Mucosa of rectum (tissue), 2 donors: Measurements from ENCODE around the gene CFL1.

Source experiments
- H3K27ac ChIP-seq, 2 donors: one replicate each; pipeline ENCODE4 v1.7.0; 2013; ENCODE audit warnings: inconsistent platforms in 2 of 2, low read depth in 2 of 2, low read length in 2 of 2
- H3K27me3 ChIP-seq, 2 donors: one replicate each; pipeline ENCODE4 v1.7.0; 2013; ENCODE audit warnings: low read length in 2 of 2; ENCODE audit not compliant: control insufficient read depth in 2 of 2, insufficient read depth in 2 of 2
- H3K36me3 ChIP-seq, 2 donors: one replicate each; pipeline ENCODE4 v1.7.0; 2013; ENCODE audit warnings: low read length in 2 of 2; ENCODE audit not compliant: control insufficient read depth in 2 of 2, insufficient read depth in 2 of 2
- H3K4me1 ChIP-seq, 2 donors: one replicate each; pipeline ENCODE4 v1.7.0; 2013; ENCODE audit warnings: low read length in 2 of 2, mild to moderate bottlenecking in 1 of 2; ENCODE audit not compliant: control insufficient read depth in 2 of 2, insufficient read depth in 2 of 2
- H3K4me3 ChIP-seq, 2 donors: one replicate each; pipeline ENCODE4 v1.7.0; 2013; ENCODE audit warnings: low read length in 2 of 2
- H3K9ac ChIP-seq, 2 donors: one replicate each; pipeline ENCODE4 v1.7.0; 2013; ENCODE audit warnings: low read length in 2 of 2, low read depth in 1 of 2, mild to moderate bottlenecking in 1 of 2
- H3K9me3 ChIP-seq, 2 donors: one replicate each; pipeline ENCODE4 v1.7.0; 2013; ENCODE audit warnings: low read length in 2 of 2; ENCODE audit not compliant: control insufficient read depth in 2 of 2
- donor health status: healthy.
- donor health status: Normal muscosa, but diverticular disease.

Gene CFL1

DNA sequence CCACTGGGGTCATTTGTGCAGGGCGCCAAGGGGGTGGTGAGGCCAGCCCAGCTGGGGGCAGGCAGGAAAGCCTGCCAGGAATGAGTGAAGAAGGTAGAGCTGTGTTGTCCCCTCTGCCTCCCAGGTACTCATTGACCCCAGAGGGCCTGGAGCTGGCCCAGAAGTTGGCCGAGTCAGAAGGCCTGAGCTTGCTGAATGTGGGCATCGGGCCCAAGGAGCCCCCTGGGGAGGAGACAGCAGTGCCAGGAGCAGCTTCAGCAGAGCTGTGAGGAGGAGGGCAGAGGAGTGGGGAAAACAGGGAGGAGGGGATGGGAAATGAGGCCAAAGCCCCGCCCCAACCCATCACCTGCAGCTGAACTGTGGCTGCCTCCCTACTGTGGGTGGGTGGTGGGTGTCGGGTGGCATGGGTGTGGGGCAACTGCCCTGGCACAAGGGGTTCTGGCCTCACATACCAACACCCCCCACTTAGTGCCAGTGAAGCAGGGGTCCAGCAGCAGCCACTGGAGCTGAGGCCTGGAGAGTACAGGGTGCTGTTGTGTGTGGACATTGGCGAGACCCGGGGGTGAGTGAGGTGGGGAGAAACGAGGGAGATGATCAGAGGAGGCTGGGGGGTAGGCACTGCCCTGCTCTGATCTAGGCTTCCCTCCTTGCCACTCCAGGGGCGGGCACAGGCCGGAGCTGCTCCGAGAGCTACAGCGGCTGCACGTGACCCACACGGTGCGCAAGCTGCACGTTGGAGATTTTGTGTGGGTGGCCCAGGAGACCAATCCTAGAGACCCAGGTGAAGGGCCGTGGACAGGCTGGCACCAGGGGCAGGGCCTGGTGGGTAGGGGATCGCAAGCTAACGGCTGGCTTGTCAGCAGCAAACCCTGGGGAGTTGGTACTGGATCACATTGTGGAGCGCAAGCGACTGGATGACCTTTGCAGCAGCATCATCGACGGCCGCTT is 5.2 kb upstream of the CFL1 start:
- Histone ChIP-seq H3K4me1 (peaks cover 28 to 31% of the 10 kb centered on the region in 2 donors), H3K9me3 (no peaks in the 10 kb centered on the region), H3K27me3 (no peaks in the 10 kb centered on the region), H3K4me3 (no peak overlapping the region), H3K36me3 (peaks cover 32 to 46% of the 10 kb centered on the region in 2 donors), H3K9ac (no peak overlapping the region), H3K27ac (no peak overlapping the region)

DNA sequence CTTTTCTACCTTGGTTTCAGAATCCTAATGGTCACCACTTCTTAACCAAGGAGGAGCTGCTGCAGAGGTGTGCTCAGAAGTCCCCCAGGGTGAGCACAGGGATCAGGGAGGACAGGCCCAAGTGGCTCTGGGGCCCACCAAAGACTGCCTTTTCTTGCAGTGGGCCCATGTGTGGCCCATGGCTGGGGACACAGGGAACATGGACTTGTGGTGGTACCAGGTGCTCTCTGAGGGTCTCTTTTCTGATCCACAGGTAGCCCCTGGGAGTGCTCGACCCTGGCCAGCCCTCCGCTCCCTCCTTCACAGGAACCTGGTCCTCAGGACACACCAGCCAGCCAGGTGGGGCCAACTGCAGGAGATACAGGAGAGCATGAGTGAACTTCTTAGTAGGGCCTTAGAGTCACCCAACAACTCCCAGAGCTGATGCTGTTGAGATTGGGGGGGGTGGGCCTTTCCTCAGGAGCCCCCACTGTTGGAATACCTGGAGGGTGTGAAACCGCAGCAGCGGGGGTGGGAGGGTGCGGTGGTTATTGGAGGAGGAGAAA is 4.3 kb upstream of the CFL1 start:
- Histone ChIP-seq H3K4me1 (peaks cover 28 to 31% of the 10 kb centered on the region in 2 donors), H3K9me3 (no peaks in the 10 kb centered on the region), H3K4me3 (no peak overlapping the region), H3K9ac (no peak overlapping the region), H3K27ac (no peak overlapping the region), H3K27me3 (no peaks in the 10 kb centered on the region), H3K36me3 (peaks cover 32 to 46% of the 10 kb centered on the region in 2 donors)

DNA sequence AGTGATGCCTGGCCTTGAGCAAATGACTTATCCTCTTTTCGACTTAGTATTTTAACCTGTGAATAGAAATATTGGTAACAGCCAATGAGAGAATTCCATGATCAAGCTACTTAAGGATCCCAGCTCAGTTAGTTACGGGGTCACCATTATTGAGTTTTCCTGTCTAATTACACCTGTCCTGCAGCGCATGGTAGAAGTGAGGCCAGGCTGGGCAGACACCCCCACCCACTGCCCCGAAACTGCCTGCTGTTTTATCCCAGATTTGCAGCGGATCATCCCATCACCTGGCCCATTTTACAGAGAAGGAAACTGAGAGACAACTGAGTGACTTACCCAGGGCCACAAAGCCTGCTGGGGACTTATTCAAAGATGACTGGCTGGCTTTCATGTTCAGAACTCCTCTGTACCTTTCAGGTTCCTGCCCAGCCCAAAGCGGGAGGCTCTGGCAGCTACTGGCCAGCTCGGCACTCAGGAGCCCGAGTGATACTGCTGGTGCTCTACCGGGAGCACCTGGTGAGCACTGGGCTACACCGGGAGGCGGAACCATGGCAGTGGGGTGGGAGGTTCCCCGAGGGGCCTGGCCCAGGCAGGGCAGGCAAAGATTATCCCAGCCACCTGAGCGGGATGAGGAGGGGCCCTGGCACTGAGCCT is 3.7 kb upstream of the CFL1 start:
- Histone ChIP-seq H3K36me3 (peaks cover 32 to 45% of the 10 kb centered on the region in 2 donors), H3K4me1 (peaks cover 28 to 33% of the 10 kb centered on the region in 2 donors), H3K27ac (peak overlapping the region; percentile 99)

DNA sequence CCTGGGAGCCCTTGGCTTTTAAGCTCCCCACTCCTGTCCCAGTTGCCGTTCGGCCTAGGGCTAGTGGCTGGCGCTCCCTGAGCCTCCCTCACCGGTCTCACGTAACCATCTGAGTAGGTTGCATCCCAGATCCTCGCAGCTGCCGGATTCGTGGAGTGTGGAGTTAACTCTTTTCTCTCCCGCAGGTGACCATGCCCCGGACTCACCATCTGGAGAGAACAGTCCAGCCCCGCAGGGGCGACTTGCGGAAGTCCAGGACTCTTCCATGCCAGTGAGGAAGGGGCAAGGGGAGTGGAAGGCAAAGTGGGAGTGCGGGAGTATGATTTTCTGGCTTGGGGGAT is 3.2 kb upstream of the CFL1 start:
- Histone ChIP-seq H3K4me1 (peaks cover 34 to 38% of the 10 kb centered on the region in 2 donors), H3K27me3 (no peaks in the 10 kb centered on the region), H3K9ac (peak overlapping the region; percentile 85 to 96), H3K4me3 (peak overlapping the region; percentile 78 to 93), H3K36me3 (peaks cover 35 to 47% of the 10 kb centered on the region in 2 donors), H3K9me3 (no peaks in the 10 kb centered on the region), H3K27ac (peak overlapping the region; percentile 99)

More for the DNA sequence above, 3.7 kb upstream of the CFL1 start:
- Histone ChIP-seq H3K9ac (peak overlapping the region; percentile 85 to 96), H3K27me3 (no peaks in the 10 kb centered on the region), H3K4me3 (peak overlapping the region; percentile 78 to 93), H3K9me3 (no peaks in the 10 kb centered on the region)

DNA sequence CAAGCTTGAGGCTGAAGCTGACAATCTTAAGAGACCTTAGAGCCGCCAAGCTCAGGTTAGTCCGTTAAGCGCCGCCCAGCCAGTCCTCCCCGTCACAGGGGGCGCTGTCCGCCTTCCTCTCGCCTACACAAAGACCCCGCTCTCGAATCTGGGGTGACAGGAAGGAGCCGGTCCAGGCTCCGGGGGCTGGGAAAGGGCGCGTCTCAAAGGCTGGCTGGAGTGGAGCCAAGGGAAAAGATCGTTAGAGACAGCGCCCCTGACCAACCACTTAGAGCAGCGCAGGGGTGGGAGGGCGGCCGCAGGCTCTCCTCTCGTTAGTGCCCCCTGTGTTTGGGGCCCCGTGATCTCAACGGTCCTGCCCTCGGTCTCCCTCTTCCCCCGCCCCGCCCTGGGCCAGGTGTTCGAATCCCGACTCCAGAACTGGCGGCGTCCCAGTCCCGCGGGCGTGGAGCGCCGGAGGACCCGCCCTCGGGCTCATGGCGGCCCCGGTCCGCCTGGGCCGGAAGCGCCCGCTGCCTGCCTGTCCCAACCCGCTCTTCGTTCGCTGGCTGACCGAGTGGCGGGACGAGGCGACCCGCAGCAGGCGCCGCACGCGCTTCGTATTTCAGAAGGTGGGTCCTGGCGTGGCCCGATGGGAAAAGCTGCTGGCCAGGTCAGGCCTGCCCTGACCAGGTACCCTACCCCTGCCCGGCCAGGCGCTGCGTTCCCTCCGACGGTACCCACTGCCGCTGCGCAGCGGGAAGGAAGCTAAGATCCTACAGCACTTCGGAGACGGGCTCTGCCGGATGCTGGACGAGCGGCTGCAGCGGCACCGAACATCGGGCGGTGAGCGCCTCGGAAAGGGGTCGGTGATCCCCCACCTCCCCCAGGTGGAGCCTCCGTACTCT is 2.5 kb upstream of the CFL1 start, which contains the start of gene MUS81:
Gene MUS81 (plus strand): TSS at position 156 of the 887 bp plus-strand sequence. CDS start 321 bp downstream, at position 477.
- no peaks in the 10 kb centered on the region for H3K9me3 ChIP-seq
- no peaks in the 10 kb centered on the region for H3K27me3 ChIP-seq
- H3K4me3 ChIP-seq = peak within 1 kb of the TSS; percentile 78 to 93
- peaks cover 40 to 44% of the 10 kb centered on the region in 2 donors for H3K4me1 ChIP-seq
- peak within 1 kb of the TSS; percentile 99 for H3K27ac ChIP-seq
- H3K9ac ChIP-seq = peak within 1 kb of the TSS; percentile 85 to 96
- peaks cover 36 to 50% of the 10 kb centered on the region in 2 donors for H3K36me3 ChIP-seq

DNA sequence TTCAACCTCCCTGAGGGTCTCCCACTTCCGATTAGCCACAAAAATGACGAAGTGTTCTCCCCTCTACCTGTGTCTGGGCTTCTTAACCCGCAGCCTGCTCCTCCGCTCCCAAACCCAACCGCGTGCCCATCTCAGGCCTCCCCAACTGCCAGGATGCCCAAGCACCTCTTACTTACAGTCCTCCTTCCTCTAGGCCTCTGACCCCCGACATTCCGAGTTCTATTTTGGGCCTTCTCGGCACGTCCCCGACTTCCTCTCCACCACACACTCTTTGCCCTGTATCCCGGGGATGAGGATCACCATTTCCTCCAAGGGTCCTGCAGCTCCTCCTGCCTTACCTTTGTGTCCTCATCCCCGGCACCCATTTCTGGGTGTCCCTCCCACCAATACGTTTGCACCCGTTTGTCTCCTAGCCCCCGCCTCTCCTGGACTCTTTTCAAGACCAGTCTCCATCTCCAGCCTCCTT is 1.9 kb upstream of the CFL1 start:
- H3K27ac ChIP-seq = peak overlapping the region; percentile 99
- peak overlapping the region; percentile 85 to 96 for H3K9ac ChIP-seq
- H3K4me1 ChIP-seq = peaks cover 47 to 51% of the 10 kb centered on the region in 2 donors

DNA sequence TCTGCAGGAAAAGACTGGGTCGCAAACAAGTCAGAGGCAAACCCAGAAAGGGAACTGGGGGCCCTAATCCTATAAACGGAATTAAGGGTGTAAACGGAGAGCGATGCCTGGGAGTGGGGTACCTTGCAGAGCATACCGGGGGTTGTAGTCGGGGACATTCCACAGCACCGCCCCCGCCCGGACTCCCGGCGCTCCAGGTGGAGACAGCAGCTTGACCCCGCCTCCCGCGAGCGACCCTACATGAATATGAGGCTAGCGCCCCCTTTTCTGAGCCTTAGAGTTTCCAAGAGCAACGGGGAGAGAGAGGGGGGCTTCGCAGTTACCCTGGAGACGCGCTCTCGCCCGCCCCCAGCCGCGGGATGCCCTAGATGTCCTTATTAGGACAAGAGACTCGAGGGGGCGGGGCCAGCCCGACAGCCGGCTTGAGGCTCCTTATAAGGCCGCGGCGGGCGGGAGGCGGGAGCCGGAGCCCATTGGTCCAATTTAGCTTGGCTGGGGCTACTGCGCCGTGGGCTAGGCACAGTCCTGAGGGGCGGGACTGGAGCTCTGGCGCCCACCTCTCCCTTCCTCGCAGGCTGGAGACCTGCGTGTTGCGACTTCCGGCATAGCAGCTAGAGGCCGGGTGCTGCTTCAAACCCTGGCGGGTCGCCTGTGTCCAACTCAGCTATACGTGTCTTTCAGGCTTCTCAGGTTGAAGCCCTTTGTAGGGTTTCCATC is 1.3 kb upstream of the CFL1 start:
- peak overlapping the region; percentile 99 for H3K27ac ChIP-seq
- H3K4me3 ChIP-seq = peak overlapping the region; percentile 78 to 93
- peak overlapping the region; percentile 85 to 96 for H3K9ac ChIP-seq
- no peaks in the 10 kb centered on the region for H3K27me3 ChIP-seq
- H3K36me3 ChIP-seq = peaks cover 36 to 50% of the 10 kb centered on the region in 2 donors
- H3K4me1 ChIP-seq = peaks cover 52 to 57% of the 10 kb centered on the region in 2 donors
- H3K9me3 ChIP-seq = no peaks in the 10 kb centered on the region

More for the DNA sequence above, 1.9 kb upstream of the CFL1 start:
- Histone ChIP-seq H3K9me3 (no peaks in the 10 kb centered on the region), H3K4me3 (peak overlapping the region; percentile 78 to 93), H3K27me3 (no peaks in the 10 kb centered on the region), H3K36me3 (peaks cover 36 to 50% of the 10 kb centered on the region in 2 donors)

DNA sequence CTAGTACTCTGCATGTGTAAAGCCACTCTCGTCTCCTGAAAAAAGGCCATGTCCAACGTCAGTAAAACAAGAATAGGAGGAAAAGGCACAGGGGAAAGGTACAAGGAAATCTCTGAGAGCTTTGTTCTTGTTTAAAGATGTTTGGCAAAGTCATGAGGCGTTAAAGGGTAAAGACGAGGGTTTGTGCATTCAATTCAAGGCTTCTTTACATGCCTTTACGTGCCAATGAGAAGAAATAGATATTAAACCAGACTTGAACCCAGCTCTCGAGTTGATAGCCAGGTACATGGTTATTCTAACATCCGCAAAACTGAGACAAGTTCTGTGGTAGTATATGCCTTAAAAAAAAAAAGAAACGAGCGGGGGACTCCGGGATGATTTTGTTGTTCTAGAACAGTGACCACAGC is 704 bp upstream of the CFL1 start:
- Histone ChIP-seq H3K4me1 (peaks cover 58 to 61% of the 10 kb centered on the region in 2 donors), H3K27me3 (no peaks in the 10 kb centered on the region), H3K27ac (peak overlapping the region; percentile 99), H3K4me3 (peak overlapping the region; percentile 74 to 93), H3K36me3 (peaks cover 32 to 50% of the 10 kb centered on the region in 2 donors), H3K9me3 (no peaks in the 10 kb centered on the region), H3K9ac (peak overlapping the region; percentile 85 to 96)

DNA sequence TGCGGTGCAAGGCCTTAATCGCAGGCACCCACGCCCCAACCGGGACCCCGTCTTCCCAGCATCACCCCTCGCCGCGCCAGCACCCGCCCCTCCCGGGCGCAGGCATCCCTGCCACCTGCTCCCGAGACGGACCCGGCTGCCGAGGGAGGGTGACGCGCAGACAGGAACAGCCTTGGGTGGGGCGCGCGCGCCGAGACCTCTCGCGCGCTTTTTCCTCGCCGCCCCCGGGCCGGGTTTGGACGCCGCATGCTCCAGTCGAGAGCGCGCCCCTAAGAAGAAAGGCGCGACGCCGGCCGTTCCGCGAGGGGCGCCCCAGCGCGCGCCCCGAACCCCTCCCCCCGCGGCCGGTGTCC is 504 bp downstream of the CFL1 start:
- Histone ChIP-seq H3K4me1 (peaks cover 70% of the 10 kb centered on the region in 2 donors), H3K36me3 (peaks cover 31 to 49% of the 10 kb centered on the region in 2 donors), H3K9me3 (no peaks in the 10 kb centered on the region), H3K9ac (peak overlapping the region; percentile 88 to 96), H3K4me3 (peak overlapping the region; percentile 93 to 97), H3K27ac (peak overlapping the region; percentile 99), H3K27me3 (no peaks in the 10 kb centered on the region)
